K562 (cell line): Measurements from ENCODE around the gene PRKCQ. TPM values are rescaled to one million over a fixed set of nuclear protein-coding genes. Genes with fewer than 3 reads are reported as not detected.
A peak's percentile ranks its signal among the peaks of the same experiment; 100 is the strongest.

Source experiments
- CEBPG ChIP-seq, 3 experiments: fragments of 200-800 bp in 1 of 3; sonication (Bioruptor generic) in 1 of 3; sonication (generic) in 1 of 3; formaldehyde crosslinking in 1 of 3; IDR thresholded peaks in 2 of 3; conservative IDR thresholded peaks in 1 of 3; 2 replicates each; pipeline versions ENCODE4 v1.6.1 to v1.8.0; 2016 to 2022; ENCODE audit warnings: missing compliant biosample characterization in 2 of 3, missing genetic modification characterization in 2 of 3, mild to moderate bottlenecking in 1 of 3, missing genetic modification reagents in 1 of 3
- E2F3 ChIP-seq: fragments of 250-450 bp; sonication (Bioruptor Pico); IDR thresholded peaks from 2 replicates; pipeline ENCODE4 v1.4.0; 2020; ENCODE audit warnings: mild to moderate bottlenecking
- GATAD2B ChIP-seq: fragments of 450-650 bp; IDR thresholded peaks from 2 replicates; pipeline ENCODE4 v1.6.1; 2017; ENCODE audit warnings: mild to moderate bottlenecking, borderline replicate concordance
- L3MBTL2 ChIP-seq: fragments of 450-650 bp; IDR thresholded peaks from 2 replicates; pipeline ENCODE4 v1.6.1; 2016; ENCODE audit warnings: mild to moderate bottlenecking, moderate library complexity
- MYC ChIP-seq, 2 experiments: fragments of 250-450 bp in 1 of 2; sonication (Bioruptor Pico) in 1 of 2; IDR thresholded peaks; 2 replicates each; pipeline versions ENCODE4 v1.5.1 to v1.6.1; 2012 to 2021; ENCODE audit warnings: low read depth in 2 of 2, borderline replicate concordance in 1 of 2, improper control_type of control experiment in 1 of 2, low read length in 1 of 2, mild to moderate bottlenecking in 1 of 2, moderate library complexity in 1 of 2
- XRCC3 ChIP-seq: fragments of 450-650 bp; IDR thresholded peaks from 2 replicates; pipeline ENCODE4 v1.6.1; 2017; ENCODE audit warnings: mild to moderate bottlenecking, moderate library complexity
- ZBTB49 ChIP-seq: sonication (generic); formaldehyde crosslinking; IDR thresholded peaks from 2 replicates; pipeline ENCODE4 v1.8.0; 2022; ENCODE audit warnings: missing genetic modification reagents, mild to moderate bottlenecking, borderline replicate concordance
- ZBTB5 ChIP-seq: fragments of 450-650 bp; IDR thresholded peaks from 2 replicates; pipeline ENCODE4 v1.6.1; 2017; ENCODE audit warnings: antibody characterized with exemption
- ZFP91 ChIP-seq: sonication (generic); formaldehyde crosslinking; IDR thresholded peaks from 2 replicates; pipeline ENCODE4 v1.8.0; 2022; ENCODE audit warnings: mild to moderate bottlenecking, missing genetic modification reagents
- ZNF239 ChIP-seq: fragments of 250-450 bp; sonication (Bioruptor Pico); IDR thresholded peaks from 2 replicates; pipeline ENCODE4 v1.4.0; 2020; ENCODE audit warnings: mild to moderate bottlenecking
- polyA plus RNA-seq, 8 experiments: library from polyadenylated mRNA; depleted of rRNA in 4 of 8; stranded (reverse) in 5 of 8; unstranded in 3 of 8; fragments of >200 nt; fragmentation: Nextera tagmentation in 2 of 8; fragmentation: Illumina TruSeq in 1 of 8; extraction: Ambion mirVana in 2 of 8; extraction: Trizol in 1 of 8; gene quantifications; 2 replicates each; pipeline versions ENCODE4 v1.2.1 to v1.2.3, GENCODE V29; 2011 to 2014; ENCODE audit warnings: inconsistent platforms in 1 of 8, missing spikeins in 1 of 8
- total RNA-seq, 7 experiments: library from RNA; depleted of rRNA in 6 of 7; stranded (reverse); fragments of >200 nt in 6 of 7; fragmentation: Illumina TruSeq in 2 of 7; extraction: Trizol in 2 of 7; gene quantifications; 2 replicates each; pipeline versions ENCODE4 v1.2.1 to v1.2.3, GENCODE V29; 2011 to 2021; ENCODE audit warnings: low replicate concordance in 1 of 7

The PRKCQ gene
- total and polyA plus RNA-seq, 9 of the 15 experiments (the other 6 are each of a cell fraction or from before 2014, with no cell fraction given) = 4.4 to 23.3 (median 14.6) TPM

- TF ChIP-seq ZFP91 (CRISPR knock-in tag) (no peak), E2F3 (CRISPR knock-in tag) (peak; percentile 83), CEBPG (CRISPR knock-in tag; IDR thresholded peaks at IDR 0.05) (no peak), CEBPG (tag; conservative IDR thresholded peaks at IDR 0.05 in 1 of 2, IDR thresholded peaks at IDR 0.05 in 1 of 2) (no peak), ZBTB49 (no peak), ZBTB5 (no peak), GATAD2B (no peak), ZNF239 (0 out of 2 replicates have a peak, but pooled peaks have one; percentile 26), MYC (IDR thresholded peaks at IDR 0.05; ENCODE audit: low read depth, low read length) (no peak), MYC (CRISPR knock-in tag; IDR thresholded peaks at IDR 0.05; ENCODE audit: borderline replicate concordance, low read depth) (0 out of 2 replicates have a peak, but pooled peaks have one; percentile 22), XRCC3 (no peak), L3MBTL2 (peak; percentile 33; the same call in 1 of the 2 replicates)
These were observed 106.1 kb downstream of the PRKCQ start (continued) for GRCh38 chr10:6473901-6474370.
